Measurements from ENCODE around the gene MAML2. TPM values are rescaled to one million over a fixed set of nuclear protein-coding genes. Genes with fewer than 3 reads are reported as not detected.
A peak's percentile ranks its signal among the peaks of the same experiment; 100 is the strongest.

Gene MAML2
- total RNA-seq, 1 experiment from 2014 or later, result 0.11 TPM

DNA sequence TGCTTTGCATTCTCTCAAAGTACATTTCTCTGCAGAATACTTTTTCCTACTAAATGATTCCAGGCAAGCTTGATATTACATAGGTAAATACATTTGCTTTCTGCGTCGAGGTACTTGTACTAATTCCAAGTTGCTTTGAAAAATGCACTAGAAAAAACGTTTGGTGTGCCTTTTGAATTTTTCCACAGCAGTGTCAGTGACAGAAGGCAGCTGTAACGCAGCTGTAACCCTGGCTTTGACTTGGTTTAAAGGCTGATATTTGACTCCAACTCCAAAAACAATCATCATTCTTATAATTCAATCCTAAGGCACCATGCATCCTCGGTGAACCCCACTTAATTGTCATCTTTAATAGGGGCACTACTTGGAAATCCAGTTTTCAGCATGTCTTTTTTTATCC, 125.0 kb downstream of the MAML2 start:
- H3K4me2 ChIP-seq (ENCODE audit: low read depth, low read length, poor library complexity, severe bottlenecking), result no peak overlapping the region
- no peaks in the 10 kb centered on the region for H3K9me2 ChIP-seq (replicated peaks; ENCODE audit: insufficient read depth, low read length)
- no peaks in the 10 kb centered on the region for H3K79me2 ChIP-seq (ENCODE audit: low read length)
- no peak overlapping the region for H3K9ac ChIP-seq (ENCODE audit: low read length)
- H3K27me3 ChIP-seq (ENCODE audit: low read length), result no peaks in the 10 kb centered on the region
- H3K4me3 ChIP-seq (ENCODE audit: low read length), result no peak overlapping the region
- no peak overlapping the region for H3K27ac ChIP-seq (ENCODE audit: low read length)
- no peaks in the 10 kb centered on the region for H4K20me1 ChIP-seq (ENCODE audit: insufficient read depth, low read depth, low read length)
- DNase-seq, result no peak
- peaks cover 18% of the 10 kb centered on the region for H3K4me1 ChIP-seq (ENCODE audit: low read length)
- no peaks in the 10 kb centered on the region for H3K36me3 ChIP-seq (ENCODE audit: insufficient read depth, low read length)
- no peaks in the 10 kb centered on the region for H3K9me3 ChIP-seq (ENCODE audit: low read length)
- H2AFZ ChIP-seq (ENCODE audit: low read length), result no peak overlapping the region

DNA sequence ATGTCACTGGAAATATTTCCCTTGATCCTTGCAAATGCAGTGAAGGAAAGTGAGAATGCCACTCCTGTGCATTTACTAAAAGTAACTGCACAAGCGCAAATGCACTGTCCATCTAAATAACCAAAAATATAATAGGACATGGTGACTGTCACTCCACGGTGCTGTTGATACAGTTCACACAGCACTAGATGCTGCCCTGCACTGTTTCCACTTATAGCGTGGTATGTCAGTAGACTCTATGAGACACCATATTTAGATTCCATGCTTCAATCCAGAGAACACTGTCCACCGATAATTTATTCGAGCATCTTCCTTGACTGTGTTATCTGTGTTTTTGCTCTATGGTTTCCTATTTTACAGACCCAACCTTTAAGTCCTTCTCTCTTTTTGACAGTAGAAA, 125.8 kb downstream of the MAML2 start:
- no peak overlapping the region for H3K4me2 ChIP-seq (ENCODE audit: low read depth, low read length, poor library complexity, severe bottlenecking)
- H2AFZ ChIP-seq (ENCODE audit: low read length), result no peak overlapping the region
- no peaks in the 10 kb centered on the region for H3K9me3 ChIP-seq (ENCODE audit: low read length)
- peaks cover 18% of the 10 kb centered on the region for H3K4me1 ChIP-seq (ENCODE audit: low read length)
- no peak overlapping the region for H3K27ac ChIP-seq (ENCODE audit: low read length)
- no peak overlapping the region for H3K4me3 ChIP-seq (ENCODE audit: low read length)
- no peaks in the 10 kb centered on the region for H3K9me2 ChIP-seq (replicated peaks; ENCODE audit: insufficient read depth, low read length)
- DNase-seq, result no peak
- H3K27me3 ChIP-seq (ENCODE audit: low read length), result no peaks in the 10 kb centered on the region
- H4K20me1 ChIP-seq (ENCODE audit: insufficient read depth, low read depth, low read length), result no peaks in the 10 kb centered on the region
- no peaks in the 10 kb centered on the region for H3K36me3 ChIP-seq (ENCODE audit: insufficient read depth, low read length)
- no peak overlapping the region for H3K9ac ChIP-seq (ENCODE audit: low read length)
- no peaks in the 10 kb centered on the region for H3K79me2 ChIP-seq (ENCODE audit: low read length)

DNA sequence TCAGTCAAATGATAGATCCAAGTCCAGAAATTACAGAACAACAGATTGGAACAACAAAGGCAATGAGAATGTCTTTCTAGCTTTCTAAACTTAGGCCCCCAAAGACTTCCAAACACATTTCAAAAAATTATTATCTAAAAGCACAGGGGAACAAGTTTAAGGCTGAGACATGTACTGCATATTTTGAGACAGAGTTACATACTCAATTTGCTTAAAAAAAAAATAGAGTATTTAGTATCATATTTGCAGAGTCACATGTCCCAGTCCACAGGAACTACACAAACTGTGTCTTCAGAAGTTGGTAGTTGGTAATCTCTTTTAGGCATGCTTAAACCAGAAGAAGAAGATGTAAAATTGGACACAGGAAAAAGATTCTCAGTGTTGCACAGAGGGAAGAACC, 127.2 kb downstream of the MAML2 start:
- H3K79me2 ChIP-seq (ENCODE audit: low read length), result no peaks in the 10 kb centered on the region
- no peaks in the 10 kb centered on the region for H3K9me2 ChIP-seq (replicated peaks; ENCODE audit: insufficient read depth, low read length)
- peak overlapping the region; percentile 33; the same call in 1 of the 2 replicates for H3K27ac ChIP-seq (ENCODE audit: low read length)
- H3K4me1 ChIP-seq (ENCODE audit: low read length), result peaks cover 18% of the 10 kb centered on the region
- H4K20me1 ChIP-seq (ENCODE audit: insufficient read depth, low read depth, low read length), result no peaks in the 10 kb centered on the region
- no peaks in the 10 kb centered on the region for H3K9me3 ChIP-seq (ENCODE audit: low read length)
- no peak overlapping the region for H3K9ac ChIP-seq (ENCODE audit: low read length)
- H3K36me3 ChIP-seq (ENCODE audit: insufficient read depth, low read length), result no peaks in the 10 kb centered on the region
- DNase-seq, result no peak
- H3K4me2 ChIP-seq (ENCODE audit: low read depth, low read length, poor library complexity, severe bottlenecking), result peak overlapping the region; percentile 17
- H3K27me3 ChIP-seq (ENCODE audit: low read length), result no peaks in the 10 kb centered on the region
- H2AFZ ChIP-seq (ENCODE audit: low read length), result peak overlapping the region; percentile 63; the same call in 1 of the 2 replicates
- H3K4me3 ChIP-seq (ENCODE audit: low read length), result no peak overlapping the region

DNA sequence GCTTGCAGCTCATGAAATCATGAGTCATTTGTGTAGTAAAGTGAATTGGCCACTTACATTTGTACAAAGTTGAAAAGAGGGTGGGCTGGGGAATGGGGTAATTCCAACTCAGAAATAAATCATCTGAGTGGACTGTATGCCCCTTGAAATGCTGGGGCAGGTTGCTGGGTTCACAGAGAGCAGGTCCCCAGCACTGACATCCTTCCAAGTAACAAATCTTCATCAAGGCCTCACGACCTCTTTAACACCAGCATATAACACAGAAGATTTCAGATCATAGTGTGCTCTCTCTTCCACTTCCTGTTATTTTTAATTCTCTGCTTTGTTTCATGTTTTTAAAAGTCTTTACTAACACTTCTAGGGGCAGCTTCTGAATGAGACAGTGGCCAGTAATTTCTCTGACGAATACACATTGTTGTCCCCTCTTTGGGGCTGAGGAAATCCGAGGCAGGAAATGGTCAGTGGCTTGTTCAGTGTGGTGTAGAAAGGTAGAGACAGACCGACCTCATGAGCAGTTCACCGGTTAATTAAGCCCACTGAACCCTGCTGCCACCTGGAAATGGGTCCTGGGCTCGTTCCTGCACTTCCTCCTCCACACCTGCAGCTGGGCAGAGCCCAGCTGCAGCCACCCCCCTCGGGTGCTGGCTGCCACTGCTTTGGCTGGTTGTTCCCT, 127.7 kb downstream of the MAML2 start:
- Histone ChIP-seq H3K36me3 (ENCODE audit: insufficient read depth, low read length) (no peaks in the 10 kb centered on the region), H3K9me3 (ENCODE audit: low read length) (no peaks in the 10 kb centered on the region), H3K79me2 (ENCODE audit: low read length) (no peaks in the 10 kb centered on the region), H3K4me3 (ENCODE audit: low read length) (no peak overlapping the region), H3K9ac (ENCODE audit: low read length) (no peak overlapping the region), H3K27me3 (ENCODE audit: low read length) (no peaks in the 10 kb centered on the region), H2AFZ (ENCODE audit: low read length) (peak overlapping the region; percentile 63; the same call in 1 of the 2 replicates), H3K27ac (ENCODE audit: low read length) (peak overlapping the region; percentile 57), H4K20me1 (ENCODE audit: insufficient read depth, low read depth, low read length) (no peaks in the 10 kb centered on the region), H3K9me2 (replicated peaks; ENCODE audit: insufficient read depth, low read length) (no peaks in the 10 kb centered on the region), H3K4me1 (ENCODE audit: low read length) (peaks cover 18% of the 10 kb centered on the region), H3K4me2 (ENCODE audit: low read depth, low read length, poor library complexity, severe bottlenecking) (peak overlapping the region; percentile 17)
- DNase-seq, result peak; percentile 68

DNA sequence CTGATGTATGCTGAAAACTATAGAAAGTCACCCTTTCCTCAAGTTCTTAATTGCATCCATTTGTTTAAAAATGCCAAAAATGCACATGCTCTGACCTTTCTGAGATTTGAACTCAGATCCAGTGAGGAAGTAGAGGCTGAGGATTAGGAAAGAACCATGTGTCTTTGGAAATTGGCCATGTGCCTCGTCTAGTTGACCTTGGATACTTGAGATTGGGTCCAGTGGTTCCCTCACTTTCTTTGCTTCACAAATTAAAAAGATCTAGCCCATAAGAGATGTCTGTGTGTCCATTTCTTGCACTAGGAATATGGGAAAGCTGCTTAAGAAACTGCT, 128.3 kb downstream of the MAML2 start:
- H3K79me2 ChIP-seq (ENCODE audit: low read length), result no peaks in the 10 kb centered on the region
- H3K4me2 ChIP-seq (ENCODE audit: low read depth, low read length, poor library complexity, severe bottlenecking), result peak overlapping the region; percentile 17
- peak overlapping the region; percentile 63; the same call in 1 of the 2 replicates for H2AFZ ChIP-seq (ENCODE audit: low read length)
- no peaks in the 10 kb centered on the region for H3K9me2 ChIP-seq (replicated peaks; ENCODE audit: insufficient read depth, low read length)
- DNase-seq, result no peak
- no peaks in the 10 kb centered on the region for H3K36me3 ChIP-seq (ENCODE audit: insufficient read depth, low read length)
- no peaks in the 10 kb centered on the region for H3K9me3 ChIP-seq (ENCODE audit: low read length)
- H3K4me1 ChIP-seq (ENCODE audit: low read length), result peaks cover 18% of the 10 kb centered on the region
- no peaks in the 10 kb centered on the region for H3K27me3 ChIP-seq (ENCODE audit: low read length)
- H4K20me1 ChIP-seq (ENCODE audit: insufficient read depth, low read depth, low read length), result no peaks in the 10 kb centered on the region
- no peak overlapping the region for H3K4me3 ChIP-seq (ENCODE audit: low read length)
- H3K9ac ChIP-seq (ENCODE audit: low read length), result no peak overlapping the region
- H3K27ac ChIP-seq (ENCODE audit: low read length), result peak overlapping the region; percentile 57

DNA sequence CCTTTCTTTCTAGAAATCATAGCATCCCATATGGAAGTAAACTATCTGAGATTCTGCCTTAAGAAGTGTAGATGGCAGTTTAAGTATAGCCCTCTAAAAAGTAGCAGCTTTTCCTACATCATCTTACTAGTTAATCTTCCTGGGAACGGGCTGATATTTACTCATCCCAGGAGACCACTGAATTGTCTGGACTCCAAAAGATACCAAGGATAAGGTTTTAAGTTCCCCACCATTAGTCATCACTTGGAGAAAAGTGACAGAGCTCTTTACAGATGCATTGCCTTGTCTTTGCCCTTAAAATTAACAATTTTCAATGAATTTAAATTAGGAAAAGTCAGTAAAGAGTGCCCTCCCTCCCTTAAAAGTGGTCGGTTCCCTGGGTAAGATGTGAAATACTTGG, 129.5 kb downstream of the MAML2 start:
- no peaks in the 10 kb centered on the region for H3K36me3 ChIP-seq (ENCODE audit: insufficient read depth, low read length)
- H3K79me2 ChIP-seq (ENCODE audit: low read length), result no peaks in the 10 kb centered on the region
- no peaks in the 10 kb centered on the region for H3K27me3 ChIP-seq (ENCODE audit: low read length)
- no peaks in the 10 kb centered on the region for H3K9me3 ChIP-seq (ENCODE audit: low read length)
- no peak overlapping the region for H3K4me3 ChIP-seq (ENCODE audit: low read length)
- no peaks in the 10 kb centered on the region for H3K9me2 ChIP-seq (replicated peaks; ENCODE audit: insufficient read depth, low read length)
- DNase-seq, result no peak
- H4K20me1 ChIP-seq (ENCODE audit: insufficient read depth, low read depth, low read length), result no peaks in the 10 kb centered on the region
- no peak overlapping the region for H3K4me2 ChIP-seq (ENCODE audit: low read depth, low read length, poor library complexity, severe bottlenecking)
- peaks cover 18% of the 10 kb centered on the region for H3K4me1 ChIP-seq (ENCODE audit: low read length)
- no peak overlapping the region for H3K27ac ChIP-seq (ENCODE audit: low read length)
- H2AFZ ChIP-seq (ENCODE audit: low read length), result no peak overlapping the region
- no peak overlapping the region for H3K9ac ChIP-seq (ENCODE audit: low read length)

DNA sequence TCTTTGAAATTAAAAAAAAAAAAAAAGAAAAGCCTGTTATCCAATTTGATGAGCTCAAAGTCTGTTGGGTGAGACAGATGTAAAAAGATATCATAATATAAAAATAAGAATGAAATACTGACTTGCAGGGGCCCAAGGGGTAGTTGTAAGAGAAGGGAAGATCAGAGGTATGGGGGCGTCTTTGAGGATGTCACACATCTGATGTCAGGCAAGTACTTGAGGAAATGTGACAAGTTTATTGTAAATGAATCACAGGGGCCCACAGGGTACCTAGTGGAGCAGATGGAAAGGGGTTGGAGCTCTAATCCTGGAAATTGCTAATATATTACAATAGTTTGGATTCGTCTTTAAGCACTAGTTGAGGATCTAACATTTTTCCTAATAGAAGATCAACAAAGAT, 131.6 kb downstream of the MAML2 start:
- Histone ChIP-seq H3K9me2 (replicated peaks; ENCODE audit: insufficient read depth, low read length) (no peaks in the 10 kb centered on the region), H3K27me3 (ENCODE audit: low read length) (no peaks in the 10 kb centered on the region), H3K4me3 (ENCODE audit: low read length) (no peak overlapping the region), H3K9ac (ENCODE audit: low read length) (no peak overlapping the region), H4K20me1 (ENCODE audit: insufficient read depth, low read depth, low read length) (no peaks in the 10 kb centered on the region), H3K4me1 (ENCODE audit: low read length) (peaks cover 18% of the 10 kb centered on the region), H3K79me2 (ENCODE audit: low read length) (no peaks in the 10 kb centered on the region), H3K4me2 (ENCODE audit: low read depth, low read length, poor library complexity, severe bottlenecking) (no peak overlapping the region), H2AFZ (ENCODE audit: low read length) (no peak overlapping the region), H3K36me3 (ENCODE audit: insufficient read depth, low read length) (no peaks in the 10 kb centered on the region), H3K9me3 (ENCODE audit: low read length) (no peaks in the 10 kb centered on the region), H3K27ac (ENCODE audit: low read length) (no peak overlapping the region)
- no peak for DNase-seq

DNA sequence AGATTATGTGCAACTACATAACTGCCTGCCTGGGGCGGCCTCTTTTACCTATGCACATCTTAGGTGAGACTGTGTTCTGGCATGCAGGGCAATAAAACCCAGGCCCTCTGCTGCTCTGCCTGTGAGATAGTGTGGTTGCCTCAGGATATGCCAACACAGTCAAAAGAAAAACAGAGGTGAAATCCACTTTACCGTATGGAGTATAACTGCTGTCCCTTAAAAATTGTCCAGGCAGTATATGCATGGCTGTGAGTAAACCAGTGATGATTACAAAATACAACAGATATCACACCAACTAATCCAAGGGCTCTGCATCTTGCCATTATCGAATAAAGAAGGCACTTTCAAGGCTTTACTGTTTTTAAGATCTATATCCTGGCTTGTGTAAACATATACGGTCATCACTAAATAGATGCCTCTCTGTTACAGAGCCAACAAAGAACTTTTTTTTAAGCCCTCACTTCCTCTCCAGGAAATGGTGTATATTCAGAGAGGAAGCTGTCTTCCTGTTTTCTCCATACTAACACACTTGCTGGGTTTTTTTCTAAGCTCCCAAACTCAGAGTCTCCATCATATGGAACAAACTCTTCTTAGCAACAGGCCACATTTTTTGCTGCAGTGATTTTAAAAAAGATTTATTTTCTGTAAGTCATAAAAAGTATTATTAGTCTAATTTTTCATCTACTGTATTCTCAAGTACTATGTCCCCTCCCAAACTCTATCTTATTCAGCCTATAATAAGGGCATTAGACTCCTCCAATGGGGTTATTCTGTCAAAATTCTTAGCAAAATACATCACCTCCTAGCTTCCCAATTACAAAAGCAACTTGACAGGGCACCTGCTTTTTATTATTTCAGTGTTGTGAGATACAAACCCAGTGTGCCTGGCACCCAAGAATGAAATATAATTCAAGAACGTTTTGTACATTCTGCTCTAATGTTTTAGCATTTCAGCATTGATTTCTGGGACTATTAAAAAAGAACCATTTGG, 135.2 kb downstream of the MAML2 start:
- H3K9ac ChIP-seq (ENCODE audit: low read length), result no peak overlapping the region
- no peak for DNase-seq
- H3K4me1 ChIP-seq (ENCODE audit: low read length), result no peaks in the 10 kb centered on the region
- no peaks in the 10 kb centered on the region for H3K9me3 ChIP-seq (ENCODE audit: low read length)
- no peak overlapping the region for H3K4me3 ChIP-seq (ENCODE audit: low read length)
- no peak overlapping the region for H3K27ac ChIP-seq (ENCODE audit: low read length)
- H3K9me2 ChIP-seq (replicated peaks; ENCODE audit: insufficient read depth, low read length), result no peaks in the 10 kb centered on the region
- H3K4me2 ChIP-seq (ENCODE audit: low read depth, low read length, poor library complexity, severe bottlenecking), result no peak overlapping the region
- no peaks in the 10 kb centered on the region for H3K36me3 ChIP-seq (ENCODE audit: insufficient read depth, low read length)
- H3K79me2 ChIP-seq (ENCODE audit: low read length), result no peaks in the 10 kb centered on the region
- H4K20me1 ChIP-seq (ENCODE audit: insufficient read depth, low read depth, low read length), result no peaks in the 10 kb centered on the region
- H3K27me3 ChIP-seq (ENCODE audit: low read length), result no peaks in the 10 kb centered on the region
- H2AFZ ChIP-seq (ENCODE audit: low read length), result no peak overlapping the region

All from Karpas-422 (cell line).